Liver (tissue), 9 donors: Measurements from ENCODE around the gene LPCAT1. TPM values are rescaled to one million over a fixed set of nuclear protein-coding genes. Genes with fewer than 3 reads are reported as not detected.

ENCODE experiments used
- DNase-seq: peaks from one replicate; pipeline ENCODE4 v3.0.0-alpha.2; 2017; ENCODE audit warnings: low spot score
- H3K27ac ChIP-seq, 2 donors: one replicate each; pipeline ENCODE4 v1.7.0; 2013; ENCODE audit warnings: inconsistent platforms in 2 of 2, low read length in 2 of 2, control low read depth in 1 of 2, low read depth in 1 of 2, mild to moderate bottlenecking in 1 of 2
- H3K27me3 ChIP-seq, 4 donors: one replicate each; pipeline versions ENCODE4 v1.6.1 to v1.7.0; 2013; ENCODE audit warnings: low read length in 3 of 4, inconsistent platforms in 1 of 4, mild to moderate bottlenecking in 1 of 4, moderate library complexity in 1 of 4; ENCODE audit not compliant: control insufficient read depth in 4 of 4, insufficient read depth in 4 of 4
- H3K36me3 ChIP-seq, 4 donors: one replicate each; pipeline versions ENCODE4 v1.6.1 to v1.7.0; 2013; ENCODE audit warnings: low read length in 3 of 4, mild to moderate bottlenecking in 3 of 4, low read depth in 1 of 4, moderate library complexity in 1 of 4; ENCODE audit not compliant: control insufficient read depth in 4 of 4, insufficient read depth in 3 of 4
- H3K4me1 ChIP-seq, 4 donors: one replicate each; pipeline versions ENCODE4 v1.6.1 to v1.7.0; 2013; ENCODE audit warnings: low read length in 3 of 4, mild to moderate bottlenecking in 3 of 4, moderate library complexity in 1 of 4; ENCODE audit not compliant: control insufficient read depth in 4 of 4, insufficient read depth in 4 of 4
- H3K4me3 ChIP-seq, 3 donors: one replicate each; pipeline versions ENCODE4 v1.6.1 to v1.7.0; 2013; ENCODE audit warnings: low read length in 3 of 3, control low read depth in 1 of 3, low read depth in 1 of 3, mild to moderate bottlenecking in 1 of 3
- H3K9ac ChIP-seq, 2 donors: one replicate each; pipeline ENCODE4 v1.7.0; 2013; ENCODE audit warnings: low read length in 2 of 2, mild to moderate bottlenecking in 2 of 2, moderate library complexity in 2 of 2, control low read depth in 1 of 2, low read depth in 1 of 2
- H3K9me3 ChIP-seq, 4 donors: one replicate each; pipeline versions ENCODE4 v1.6.1 to v1.7.0; 2013; ENCODE audit warnings: low read length in 3 of 4; ENCODE audit not compliant: control insufficient read depth in 4 of 4
- EGR1 ChIP-seq, 2 donors: IDR thresholded peaks; 2 replicates each; pipeline ENCODE4 v1.6.1; 2016 to 2018; ENCODE audit warnings: antibody characterized with exemption in 2 of 2, low read depth in 2 of 2
- FOXA1 ChIP-seq: IDR thresholded peaks from 2 replicates; pipeline ENCODE4 v1.6.1; 2016; ENCODE audit warnings: antibody characterized with exemption
- FOXA2 ChIP-seq: IDR thresholded peaks from 2 replicates; pipeline ENCODE4 v1.6.1; 2016; ENCODE audit warnings: antibody characterized with exemption
- GABPA ChIP-seq, 2 donors: IDR thresholded peaks in 1 of 2; conservative IDR thresholded peaks in 1 of 2; 2 replicates each; pipeline ENCODE4 v1.6.1; 2016; ENCODE audit warnings: antibody characterized with exemption in 2 of 2, mild to moderate bottlenecking in 1 of 2, moderate library complexity in 1 of 2
- HNF4A ChIP-seq, 2 donors: conservative IDR thresholded peaks; 2 replicates each; pipeline ENCODE4 v1.6.1; 2016; ENCODE audit warnings: antibody characterized with exemption in 2 of 2, mild to moderate bottlenecking in 2 of 2
- HNF4G ChIP-seq: IDR thresholded peaks from 2 replicates; pipeline ENCODE4 v1.6.1; 2016; ENCODE audit warnings: antibody characterized with exemption
- JUND ChIP-seq, 2 donors: IDR thresholded peaks; 2 replicates each; pipeline ENCODE4 v1.6.1; 2016; ENCODE audit warnings: antibody characterized with exemption in 2 of 2
- NR2F2 ChIP-seq: IDR thresholded peaks from 2 replicates; pipeline ENCODE4 v1.6.1; 2016; ENCODE audit warnings: antibody characterized with exemption
- RAD21 ChIP-seq, 2 donors: IDR thresholded peaks; 2 replicates each; pipeline ENCODE4 v1.6.1; 2016; ENCODE audit warnings: antibody characterized with exemption in 2 of 2, mild to moderate bottlenecking in 2 of 2
- RXRA ChIP-seq, 2 donors: IDR thresholded peaks; 2 replicates each; pipeline ENCODE4 v1.6.1; 2017 to 2018; ENCODE audit warnings: antibody characterized with exemption in 2 of 2, mild to moderate bottlenecking in 1 of 2
- SP1 ChIP-seq: IDR thresholded peaks from 2 replicates; pipeline ENCODE4 v1.6.1; 2018; ENCODE audit warnings: antibody characterized with exemption, mild to moderate bottlenecking
- TAF1 ChIP-seq: conservative IDR thresholded peaks from 2 replicates; pipeline ENCODE4 v1.6.1; 2016; ENCODE audit warnings: antibody characterized with exemption, mild to moderate bottlenecking
- YY1 ChIP-seq: IDR thresholded peaks from 2 replicates; pipeline ENCODE4 v1.6.1; 2016; ENCODE audit warnings: antibody characterized with exemption, mild to moderate bottlenecking
- WGBS: extraction: QIAGEN DNeasy Blood & Tissue Kit; methylation state at CpG from one replicate; pipeline ENCODE4 v1.1.7; 2013; 5-methylcytosine and 5-hydroxymethylcytosine counted together
- polyA plus RNA-seq, 2 donors: library from polyadenylated mRNA; stranded (reverse) in 1 of 2; unstranded in 1 of 2; fragments of 200-250 nt in 1 of 2; fragments of >200 nt in 1 of 2; fragmentation: Nextera tagmentation in 1 of 2; extraction: Ambion mirVana in 1 of 2; gene quantifications; one replicate each; pipeline versions ENCODE4 v1.2.1 to v1.2.3, GENCODE V29; 2013 to 2015
- total RNA-seq, 2 donors: library from RNA; depleted of rRNA; stranded (reverse); fragments of >200 nt; gene quantifications; one replicate each; pipeline ENCODE4 v1.2.3, GENCODE V29; 2014
- TF ChIP-seq, protein P1 (sequence below): IDR thresholded peaks from 2 replicates; pipeline ENCODE4 v1.6.1; 2016; ENCODE audit warnings: antibody characterized with exemption
- TF ChIP-seq, protein P2 (sequence below): IDR thresholded peaks from 2 replicates; pipeline ENCODE4 v1.6.1; 2016; ENCODE audit warnings: antibody characterized with exemption, mild to moderate bottlenecking
- TF ChIP-seq, protein P3 (sequence below): fragments of 150-350 bp; IDR thresholded peaks from 2 replicates; pipeline ENCODE4 v1.5.1; 2017; ENCODE audit warnings: improper control_type of control experiment, low read depth, low read length; ENCODE audit not compliant: missing input control
- TF ChIP-seq, protein P4 (sequence below): IDR thresholded peaks from 2 replicates; pipeline ENCODE4 v1.6.1; 2016; ENCODE audit warnings: antibody characterized with exemption
- TF ChIP-seq, protein P5 (sequence below): IDR thresholded peaks from 2 replicates; pipeline ENCODE4 v1.6.1; 2016; ENCODE audit warnings: antibody characterized with exemption
- donor health status: healthy.
- donor health status: healthy.
- donor health status: healthy.
- donor health status: healthy.
- donor health status: healthy.

LPCAT1 gene
- total and polyA plus RNA-seq, 4 donors: 1.5 to 12.8 (median 9.9) TPM

DNA sequence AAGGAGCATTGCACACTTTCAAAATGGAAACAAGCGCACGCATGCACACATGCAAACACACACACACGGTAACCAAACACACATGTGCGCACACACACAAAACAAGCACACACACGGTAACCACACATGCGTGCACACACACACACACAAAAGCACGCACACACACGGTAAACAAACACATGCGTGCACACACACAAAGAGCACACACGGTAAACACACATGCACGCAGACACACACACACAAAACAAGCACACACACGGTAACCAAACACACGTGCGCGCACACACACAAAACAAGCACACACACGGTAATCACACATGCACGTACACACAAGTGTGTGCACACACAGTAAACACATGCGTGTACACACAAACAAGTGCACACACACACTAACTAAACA, 59.2 kb downstream of the LPCAT1 start:
- H3K4me1 ChIP-seq: no peaks in the 10 kb centered on the region
- H3K27me3 ChIP-seq: no peaks in the 10 kb centered on the region
- DNase-seq: no peak
- no peak overlapping the region for H3K27ac ChIP-seq
- H3K9me3 ChIP-seq: no peaks in the 10 kb centered on the region
- 93% methylated on average over 18 of the region's 18 CpGs for WGBS
- no peak for TF ChIP-seq FOXA1
- no peak for TF ChIP-seq YY1
- TF ChIP-seq, protein P1, sequence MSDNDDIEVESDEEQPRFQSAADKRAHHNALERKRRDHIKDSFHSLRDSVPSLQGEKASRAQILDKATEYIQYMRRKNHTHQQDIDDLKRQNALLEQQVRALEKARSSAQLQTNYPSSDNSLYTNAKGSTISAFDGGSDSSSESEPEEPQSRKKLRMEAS: no peak
- TF ChIP-seq TAF1: no peak
- TF ChIP-seq HNF4A (conservative IDR thresholded peaks at IDR 0.05): no peak
- no peak for TF ChIP-seq NR2F2
- no peak for TF ChIP-seq FOXA2
- no peak for TF ChIP-seq RAD21 (IDR thresholded peaks at IDR 0.05)
- TF ChIP-seq HNF4G: no peak
- TF ChIP-seq EGR1 (IDR thresholded peaks at IDR 0.05; ENCODE audit: low read depth in 2 of 2): no peak
- TF ChIP-seq, protein P2, sequence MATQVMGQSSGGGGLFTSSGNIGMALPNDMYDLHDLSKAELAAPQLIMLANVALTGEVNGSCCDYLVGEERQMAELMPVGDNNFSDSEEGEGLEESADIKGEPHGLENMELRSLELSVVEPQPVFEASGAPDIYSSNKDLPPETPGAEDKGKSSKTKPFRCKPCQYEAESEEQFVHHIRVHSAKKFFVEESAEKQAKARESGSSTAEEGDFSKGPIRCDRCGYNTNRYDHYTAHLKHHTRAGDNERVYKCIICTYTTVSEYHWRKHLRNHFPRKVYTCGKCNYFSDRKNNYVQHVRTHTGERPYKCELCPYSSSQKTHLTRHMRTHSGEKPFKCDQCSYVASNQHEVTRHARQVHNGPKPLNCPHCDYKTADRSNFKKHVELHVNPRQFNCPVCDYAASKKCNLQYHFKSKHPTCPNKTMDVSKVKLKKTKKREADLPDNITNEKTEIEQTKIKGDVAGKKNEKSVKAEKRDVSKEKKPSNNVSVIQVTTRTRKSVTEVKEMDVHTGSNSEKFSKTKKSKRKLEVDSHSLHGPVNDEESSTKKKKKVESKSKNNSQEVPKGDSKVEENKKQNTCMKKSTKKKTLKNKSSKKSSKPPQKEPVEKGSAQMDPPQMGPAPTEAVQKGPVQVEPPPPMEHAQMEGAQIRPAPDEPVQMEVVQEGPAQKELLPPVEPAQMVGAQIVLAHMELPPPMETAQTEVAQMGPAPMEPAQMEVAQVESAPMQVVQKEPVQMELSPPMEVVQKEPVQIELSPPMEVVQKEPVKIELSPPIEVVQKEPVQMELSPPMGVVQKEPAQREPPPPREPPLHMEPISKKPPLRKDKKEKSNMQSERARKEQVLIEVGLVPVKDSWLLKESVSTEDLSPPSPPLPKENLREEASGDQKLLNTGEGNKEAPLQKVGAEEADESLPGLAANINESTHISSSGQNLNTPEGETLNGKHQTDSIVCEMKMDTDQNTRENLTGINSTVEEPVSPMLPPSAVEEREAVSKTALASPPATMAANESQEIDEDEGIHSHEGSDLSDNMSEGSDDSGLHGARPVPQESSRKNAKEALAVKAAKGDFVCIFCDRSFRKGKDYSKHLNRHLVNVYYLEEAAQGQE: no peak
- TF ChIP-seq SP1: no peak
- TF ChIP-seq RXRA (IDR thresholded peaks at IDR 0.05): no peak
- TF ChIP-seq, protein P3, sequence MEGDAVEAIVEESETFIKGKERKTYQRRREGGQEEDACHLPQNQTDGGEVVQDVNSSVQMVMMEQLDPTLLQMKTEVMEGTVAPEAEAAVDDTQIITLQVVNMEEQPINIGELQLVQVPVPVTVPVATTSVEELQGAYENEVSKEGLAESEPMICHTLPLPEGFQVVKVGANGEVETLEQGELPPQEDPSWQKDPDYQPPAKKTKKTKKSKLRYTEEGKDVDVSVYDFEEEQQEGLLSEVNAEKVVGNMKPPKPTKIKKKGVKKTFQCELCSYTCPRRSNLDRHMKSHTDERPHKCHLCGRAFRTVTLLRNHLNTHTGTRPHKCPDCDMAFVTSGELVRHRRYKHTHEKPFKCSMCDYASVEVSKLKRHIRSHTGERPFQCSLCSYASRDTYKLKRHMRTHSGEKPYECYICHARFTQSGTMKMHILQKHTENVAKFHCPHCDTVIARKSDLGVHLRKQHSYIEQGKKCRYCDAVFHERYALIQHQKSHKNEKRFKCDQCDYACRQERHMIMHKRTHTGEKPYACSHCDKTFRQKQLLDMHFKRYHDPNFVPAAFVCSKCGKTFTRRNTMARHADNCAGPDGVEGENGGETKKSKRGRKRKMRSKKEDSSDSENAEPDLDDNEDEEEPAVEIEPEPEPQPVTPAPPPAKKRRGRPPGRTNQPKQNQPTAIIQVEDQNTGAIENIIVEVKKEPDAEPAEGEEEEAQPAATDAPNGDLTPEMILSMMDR: no peak
- TF ChIP-seq, protein P4, sequence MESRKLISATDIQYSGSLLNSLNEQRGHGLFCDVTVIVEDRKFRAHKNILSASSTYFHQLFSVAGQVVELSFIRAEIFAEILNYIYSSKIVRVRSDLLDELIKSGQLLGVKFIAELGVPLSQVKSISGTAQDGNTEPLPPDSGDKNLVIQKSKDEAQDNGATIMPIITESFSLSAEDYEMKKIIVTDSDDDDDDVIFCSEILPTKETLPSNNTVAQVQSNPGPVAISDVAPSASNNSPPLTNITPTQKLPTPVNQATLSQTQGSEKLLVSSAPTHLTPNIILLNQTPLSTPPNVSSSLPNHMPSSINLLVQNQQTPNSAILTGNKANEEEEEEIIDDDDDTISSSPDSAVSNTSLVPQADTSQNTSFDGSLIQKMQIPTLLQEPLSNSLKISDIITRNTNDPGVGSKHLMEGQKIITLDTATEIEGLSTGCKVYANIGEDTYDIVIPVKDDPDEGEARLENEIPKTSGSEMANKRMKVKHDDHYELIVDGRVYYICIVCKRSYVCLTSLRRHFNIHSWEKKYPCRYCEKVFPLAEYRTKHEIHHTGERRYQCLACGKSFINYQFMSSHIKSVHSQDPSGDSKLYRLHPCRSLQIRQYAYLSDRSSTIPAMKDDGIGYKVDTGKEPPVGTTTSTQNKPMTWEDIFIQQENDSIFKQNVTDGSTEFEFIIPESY: no peak
- no peak for TF ChIP-seq GABPA (IDR thresholded peaks at IDR 0.05 in 1 of 2, conservative IDR thresholded peaks at IDR 0.05 in 1 of 2)
- no peak overlapping the region for H3K4me3 ChIP-seq
- H3K36me3 ChIP-seq: peaks cover 0 to 4% (median 3%) of the 10 kb centered on the region in 4 donors
- no peak overlapping the region for H3K9ac ChIP-seq

DNA sequence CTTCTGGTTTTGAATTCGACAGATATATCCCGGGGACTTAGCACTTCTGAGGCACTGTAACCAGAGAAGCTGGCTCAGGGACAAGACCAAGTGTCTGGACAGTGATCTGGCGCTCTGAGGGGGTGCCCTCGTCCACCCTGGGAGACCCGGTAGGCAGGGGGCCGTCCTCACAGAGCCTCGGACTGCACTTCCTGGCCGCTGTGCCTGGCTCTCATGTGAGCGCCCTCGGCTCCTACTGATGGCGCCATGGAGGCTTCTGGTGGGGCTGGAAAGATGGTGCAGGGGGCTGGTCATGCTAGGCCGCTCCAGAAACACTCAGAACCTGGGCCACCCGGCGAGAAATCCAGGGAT, 59.7 kb downstream of the LPCAT1 start:
- Histone ChIP-seq H3K9ac (no peak overlapping the region), H3K27me3 (no peaks in the 10 kb centered on the region), H3K4me3 (no peak overlapping the region), H3K9me3 (no peaks in the 10 kb centered on the region), H3K27ac (no peak overlapping the region), H3K36me3 (peaks cover 0 to 4% (median 3%) of the 10 kb centered on the region in 4 donors), H3K4me1 (no peaks in the 10 kb centered on the region)
- TF ChIP-seq, protein P1: no peak
- TF ChIP-seq HNF4A (conservative IDR thresholded peaks at IDR 0.05) (no peak), TAF1 (no peak), FOXA1 (no peak), JUND (IDR thresholded peaks at IDR 0.05) (no peak), NR2F2 (no peak), YY1 (no peak), FOXA2 (no peak), RAD21 (IDR thresholded peaks at IDR 0.05) (no peak)
- TF ChIP-seq, protein P5, sequence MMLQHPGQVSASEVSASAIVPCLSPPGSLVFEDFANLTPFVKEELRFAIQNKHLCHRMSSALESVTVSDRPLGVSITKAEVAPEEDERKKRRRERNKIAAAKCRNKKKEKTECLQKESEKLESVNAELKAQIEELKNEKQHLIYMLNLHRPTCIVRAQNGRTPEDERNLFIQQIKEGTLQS: no peak
- TF ChIP-seq, protein P4: no peak
- WGBS: 96% methylated on average over 14 of the region's 14 CpGs
- no peak for DNase-seq
